OCI-LY7 (cell line): Measurements from ENCODE around the gene CPEB4. TPM values are rescaled to one million over a fixed set of nuclear protein-coding genes. Genes with fewer than 3 reads are reported as not detected.

Experiments used
- BruUV-seq: library from RNA; stranded (reverse); fragments of 400-500 nt; replicated peaks from 2 replicates; lab custom pipeline; 2021; lab: Mats Ljungman, UMichigan
- CTCF ChIA-PET: fragments of 300-600 bp; sonication (Branson Sonifier 250); formaldehyde crosslinking; loops from one replicate; lab custom pipeline; 2022; ENCODE audit warnings: antibody characterized with exemption; ENCODE audit not compliant: unreplicated experiment; lab: Charles Lee
- POLR2A ChIA-PET: fragments of 300-600 bp; sonication (Branson Sonifier 250); formaldehyde crosslinking; loops from one replicate; lab custom pipeline; 2022; ENCODE audit warnings: antibody characterized with exemption; lab: Charles Lee
- DNase-seq: peaks from one replicate; pipeline ENCODE4 v3.0.0-alpha.2; 2015; ENCODE audit warnings: low spot score
- H2AFZ ChIP-seq: fragments of 200-600 bp; sonication (generic), shearing (Covaris generic); 2 replicates; pipeline ENCODE4 v1.6.1; 2014; ENCODE audit warnings: mild to moderate bottlenecking, antibody characterized with exemption, low read length, moderate library complexity
- H3K27ac ChIP-seq: fragments of 200-600 bp; sonication (generic); 2 replicates; pipeline ENCODE4 v1.5.1; 2014; ENCODE audit warnings: mixed run types, low read depth, mild to moderate bottlenecking, moderate library complexity, low read length, inconsistent platforms; ENCODE audit not compliant: poor library complexity, severe bottlenecking
- H3K36me3 ChIP-seq: fragments of 200-600 bp; sonication (generic); 2 replicates; pipeline ENCODE4 v1.6.1; 2014; ENCODE audit warnings: mild to moderate bottlenecking, antibody characterized with exemption, low read length, moderate library complexity, mixed read lengths; ENCODE audit not compliant: insufficient read depth
- H3K4me1 ChIP-seq: fragments of 200-600 bp; sonication (generic); 2 replicates; pipeline ENCODE4 v1.5.1; 2014; ENCODE audit warnings: mild to moderate bottlenecking, low read length; ENCODE audit not compliant: insufficient read depth, poor library complexity, severe bottlenecking
- H3K4me2 ChIP-seq: fragments of 200-600 bp; sonication (generic); 2 replicates; pipeline ENCODE4 v1.6.1; 2014; ENCODE audit warnings: mild to moderate bottlenecking, low read length
- H3K4me3 ChIP-seq: fragments of 200-600 bp; sonication (generic); 2 replicates; pipeline ENCODE4 v1.5.1; 2014; ENCODE audit warnings: mild to moderate bottlenecking, low read depth, low read length; ENCODE audit not compliant: poor library complexity, severe bottlenecking
- H3K79me2 ChIP-seq: fragments of 200-600 bp; sonication (generic); 2 replicates; pipeline ENCODE4 v1.6.1; 2016; ENCODE audit warnings: low read depth, mild to moderate bottlenecking, low read length, moderate library complexity, mixed read lengths; ENCODE audit not compliant: insufficient read depth
- H3K9me2 ChIP-seq: fragments of 200-600 bp; sonication (generic); 2 replicates; pipeline ENCODE4 v1.6.1; 2016; ENCODE audit warnings: mild to moderate bottlenecking, low read length, mixed read lengths; ENCODE audit not compliant: insufficient read depth
- H3K9me3 ChIP-seq: fragments of 200-600 bp; sonication (generic); 2 replicates; pipeline ENCODE4 v1.6.1; 2014; ENCODE audit warnings: mild to moderate bottlenecking, mixed run types, low read length, mixed read lengths
- H4K20me1 ChIP-seq: fragments of 200-600 bp; sonication (generic); 2 replicates; pipeline ENCODE4 v1.6.1; 2014; ENCODE audit warnings: mild to moderate bottlenecking, antibody characterized with exemption, low read length, moderate library complexity, mixed read lengths; ENCODE audit not compliant: insufficient read depth
- EZH2phosphoT487 ChIP-seq: fragments of 200-600 bp; sonication (generic); IDR thresholded peaks from 2 replicates; pipeline ENCODE4 v1.6.1; 2018; ENCODE audit warnings: low read depth, borderline replicate concordance, mild to moderate bottlenecking, mixed run types, antibody characterized with exemption, low read length, moderate library complexity, mixed read lengths
- intact Hi-C: fragments of 100-400 bp; cut with micrococcal nuclease; formaldehyde crosslinking; loops from one replicate; pipeline ENCODE4 v1.10.0; 2022; ENCODE audit not compliant: unreplicated experiment
- total RNA-seq, 2 experiments: library from RNA; depleted of rRNA in 1 of 2; stranded (reverse); fragments of >200 nt in 1 of 2; shearing (Covaris generic) in 1 of 2; gene quantifications; 2 replicates each; pipeline ENCODE4 v1.2.3, GENCODE V29; 2014 to 2022
- TF ChIP-seq, protein P1 (sequence below): fragments of 200-600 bp; sonication (generic); conservative IDR thresholded peaks from 2 replicates; pipeline ENCODE4 v1.5.1; 2014; ENCODE audit warnings: mild to moderate bottlenecking, antibody characterized with exemption, low read length, moderate library complexity, mixed read lengths

The CPEB4 gene
- total RNA-seq, 2 experiments from 2014 or later, result 12.6 to 31.8 TPM

DNA sequence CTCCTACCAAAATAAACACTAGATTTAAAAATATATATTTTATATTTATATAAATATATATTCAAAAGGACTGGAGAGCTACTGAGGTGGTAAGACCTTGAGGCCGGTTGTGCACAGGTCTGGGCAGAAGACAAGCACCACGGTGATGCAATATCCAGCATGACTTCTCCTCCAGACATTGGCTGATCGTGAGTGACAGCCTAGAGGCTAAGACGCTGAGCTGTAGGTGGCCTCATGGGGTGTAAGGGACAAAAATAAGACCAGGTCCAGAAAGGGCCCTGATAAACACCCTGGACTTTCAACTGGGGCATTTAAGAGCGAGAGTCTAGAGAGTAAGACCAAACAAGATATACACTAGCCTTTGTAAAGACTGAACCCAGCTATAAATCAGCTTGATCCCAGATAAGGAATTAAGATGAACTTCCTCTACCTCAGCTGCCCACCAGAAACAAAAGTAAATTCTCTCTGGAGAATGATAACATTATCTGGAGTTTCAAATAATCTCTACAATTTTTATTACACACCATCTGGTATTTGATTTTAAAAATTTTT lies 86.6 kb downstream of the CPEB4 start:
- peaks cover 29% of the 10 kb centered on the region for H3K4me1 ChIP-seq
- no peaks in the 10 kb centered on the region for H3K79me2 ChIP-seq
- H3K4me3 ChIP-seq, result no peak overlapping the region
- no peaks in the 10 kb centered on the region for H3K9me2 ChIP-seq
- no peak for TF ChIP-seq EZH2phosphoT487
- TF ChIP-seq, protein P1, sequence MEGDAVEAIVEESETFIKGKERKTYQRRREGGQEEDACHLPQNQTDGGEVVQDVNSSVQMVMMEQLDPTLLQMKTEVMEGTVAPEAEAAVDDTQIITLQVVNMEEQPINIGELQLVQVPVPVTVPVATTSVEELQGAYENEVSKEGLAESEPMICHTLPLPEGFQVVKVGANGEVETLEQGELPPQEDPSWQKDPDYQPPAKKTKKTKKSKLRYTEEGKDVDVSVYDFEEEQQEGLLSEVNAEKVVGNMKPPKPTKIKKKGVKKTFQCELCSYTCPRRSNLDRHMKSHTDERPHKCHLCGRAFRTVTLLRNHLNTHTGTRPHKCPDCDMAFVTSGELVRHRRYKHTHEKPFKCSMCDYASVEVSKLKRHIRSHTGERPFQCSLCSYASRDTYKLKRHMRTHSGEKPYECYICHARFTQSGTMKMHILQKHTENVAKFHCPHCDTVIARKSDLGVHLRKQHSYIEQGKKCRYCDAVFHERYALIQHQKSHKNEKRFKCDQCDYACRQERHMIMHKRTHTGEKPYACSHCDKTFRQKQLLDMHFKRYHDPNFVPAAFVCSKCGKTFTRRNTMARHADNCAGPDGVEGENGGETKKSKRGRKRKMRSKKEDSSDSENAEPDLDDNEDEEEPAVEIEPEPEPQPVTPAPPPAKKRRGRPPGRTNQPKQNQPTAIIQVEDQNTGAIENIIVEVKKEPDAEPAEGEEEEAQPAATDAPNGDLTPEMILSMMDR, result no peak
- intact Hi-C loops, result loop anchor here (5.0 kb wide), 1 partner anchor 47 kb away; no protein-coding TSS in a partner anchor
- no peak overlapping the region for H2AFZ ChIP-seq
- no peak for DNase-seq
- BruUV-seq, result no TSS peak
- H3K27ac ChIP-seq, result no peak overlapping the region
- CTCF ChIA-PET, result interaction anchor here (2.5 kb wide), 1 partner anchor 357 kb away, joined by 13 read pairs; no protein-coding TSS in a partner anchor
- no peaks in the 10 kb centered on the region for H3K36me3 ChIP-seq
- POLR2A ChIA-PET, result interaction anchor here (0.6 to 3.4 kb wide), 4 partner anchors 34 to 358 kb away, joined by 3 to 26 read pairs (median 4); partner anchors contain the start of gene BOD1
- no peaks in the 10 kb centered on the region for H3K9me3 ChIP-seq
- H4K20me1 ChIP-seq, result no peaks in the 10 kb centered on the region
- no peak overlapping the region for H3K4me2 ChIP-seq

- Histone ChIP-seq H3K27ac (no peak overlapping the region), H3K9me3 (no peaks in the 10 kb centered on the region), H3K9me2 (no peaks in the 10 kb centered on the region), H3K4me3 (no peak overlapping the region), H2AFZ (no peak overlapping the region), H3K36me3 (no peaks in the 10 kb centered on the region), H3K79me2 (no peaks in the 10 kb centered on the region), H3K4me2 (no peak overlapping the region), H3K4me1 (no peaks in the 10 kb centered on the region), H4K20me1 (no peaks in the 10 kb centered on the region)
- POLR2A ChIA-PET, result interaction anchor here (0.6 kb wide), 1 partner anchor 128 kb away, joined by 3 read pairs; no protein-coding TSS in a partner anchor
- DNase-seq, result no peak
- no TSS peak for BruUV-seq
- CTCF ChIA-PET, result no interaction called here
- intact Hi-C loops, result no loop called here
- TF ChIP-seq, protein P1, result no peak
- TF ChIP-seq EZH2phosphoT487, result no peak
Measured at GRCh38 chr5:173981185-173981761, 93.1 kb downstream of the CPEB4 start.

GRCh38 chr5:173984218-173984617 lies 96.1 kb downstream of the CPEB4 start:
- BruUV-seq, result no TSS peak
- no peak overlapping the region for H3K4me3 ChIP-seq
- H3K4me2 ChIP-seq, result no peak overlapping the region
- intact Hi-C loops, result no loop called here
- ChIA-PET CTCF (interaction anchor here (0.6 to 0.9 kb wide), 2 partner anchors 11 to 392 kb away, joined by 3 read pairs; no protein-coding TSS in a partner anchor), POLR2A (interaction anchor here (0.8 kb wide), 1 partner anchor 40 kb away, joined by 4 read pairs; no protein-coding TSS in a partner anchor)
- DNase-seq, result peak; percentile 46
- H4K20me1 ChIP-seq, result no peaks in the 10 kb centered on the region
- no peak overlapping the region for H2AFZ ChIP-seq
- no peaks in the 10 kb centered on the region for H3K79me2 ChIP-seq
- no peaks in the 10 kb centered on the region for H3K36me3 ChIP-seq
- H3K27ac ChIP-seq, result no peak overlapping the region
- no peaks in the 10 kb centered on the region for H3K9me2 ChIP-seq
- no peaks in the 10 kb centered on the region for H3K4me1 ChIP-seq
- TF ChIP-seq, protein P1, result peak; percentile 77
- no peak for TF ChIP-seq EZH2phosphoT487
- no peaks in the 10 kb centered on the region for H3K9me3 ChIP-seq
